Esophagus squamous epithelium (tissue), 5 donors: ENCODE data around the gene SYTL2. TPM values are rescaled to one million over a fixed set of nuclear protein-coding genes. Genes with fewer than 3 reads are reported as not detected.
"Not testable (repeated sequence)": the region's sequence is repeated elsewhere in the genome, so short reads cannot be mapped to it uniquely, and the experiment has no call there.

Source experiments
- DNase-seq: peaks from one replicate; lab custom pipeline; 2025; lab: John Stamatoyannopoulos, UW
- H3K27ac ChIP-seq, 4 donors: fragments of 200-600 bp; sonication (generic); one replicate each; pipeline ENCODE4 v1.5.1; 2016 to 2019; ENCODE audit warnings: mild to moderate bottlenecking in 1 of 4
- H3K27me3 ChIP-seq, 4 donors: fragments of 200-600 bp; sonication (generic); 1 replicate in 3 of 4; 2 replicates in 1 of 4; pipeline versions ENCODE4 v1.5.1 to v1.6.0; 2017 to 2021; ENCODE audit warnings: antibody characterized with exemption in 1 of 4
- H3K36me3 ChIP-seq, 3 donors: fragments of 200-600 bp; sonication (generic); one replicate each; pipeline ENCODE4 v1.5.1; 2016 to 2019
- H3K4me1 ChIP-seq, 3 donors: fragments of 200-600 bp; sonication (generic); one replicate each; pipeline ENCODE4 v1.5.1; 2017 to 2019
- H3K4me3 ChIP-seq, 4 donors: fragments of 200-600 bp; sonication (generic); 1 replicate in 3 of 4; 2 replicates in 1 of 4; pipeline ENCODE4 v1.5.1; 2016 to 2019; ENCODE audit warnings: mild to moderate bottlenecking in 2 of 4, moderate library complexity in 1 of 4
- H3K9me3 ChIP-seq, 3 donors: fragments of 200-600 bp; sonication (generic); one replicate each; pipeline ENCODE4 v1.5.1; 2016 to 2019
- CTCF ChIP-seq, 6 experiments: fragments of 450-650 bp in 4 of 6; fragments of 200-600 bp in 2 of 6; sonication (generic) in 2 of 6; IDR thresholded peaks; one replicate each; pipeline ENCODE4 v1.5.1; 2016 to 2019; ENCODE audit warnings: antibody characterized with exemption in 6 of 6, mild to moderate bottlenecking in 4 of 6, moderate library complexity in 4 of 6
- POLR2A ChIP-seq, 4 donors: fragments of 450-650 bp; IDR thresholded peaks; one replicate each; pipeline ENCODE4 v1.6.1; 2017; ENCODE audit warnings: antibody characterized with exemption in 4 of 4, mild to moderate bottlenecking in 4 of 4, moderate library complexity in 3 of 4
- WGBS, 2 donors: methylation state at CpG; one replicate each; pipeline ENCODE4 v1.1.5; 2018; 5-methylcytosine and 5-hydroxymethylcytosine counted together
- intact Hi-C: fragments of 100-400 bp; cut with DNase I; formaldehyde crosslinking; loops from one replicate; pipeline ENCODE4 v1.15.0; 2022
- total RNA-seq, 4 donors: library from RNA; depleted of rRNA; stranded (reverse); fragments of >200 nt; gene quantifications; one replicate each; pipeline ENCODE4 v1.1.0, GENCODE V29; 2016
- donor health status: DM: yes; HTN: yes; CAD: no.

SYTL2 gene
- total RNA-seq, 4 donors from 2014 or later = 8.8 to 16.0 (median 9.2) TPM

- Histone ChIP-seq H3K27me3 (no peaks in the 10 kb centered on the region), H3K9me3 (no peaks in the 10 kb centered on the region), H3K36me3 (peaks cover 0 to 42% (median 0%) of the 10 kb centered on the region in 3 donors), H3K4me3 (peak overlapping the region; percentile 7 to 92 (median 86)), H3K27ac (no peak overlapping the region), H3K4me1 (peaks cover 0 to 67% (median 39%) of the 10 kb centered on the region in 3 donors)
- intact Hi-C loops = no loop called here
- TF ChIP-seq POLR2A (IDR thresholded peaks at IDR 0.05) = no peak
- no peak for TF ChIP-seq CTCF (IDR thresholded peaks at IDR 0.05)
- DNase-seq = no peak
- 3 to 8% methylated on average over 4 of the region's 4 CpGs for WGBS, 2 donors
Measured at GRCh38 chr11:85661972-85662664, 148.8 kb downstream of the SYTL2 start.

- no peaks in the 10 kb centered on the region for H3K27me3 ChIP-seq
- intact Hi-C loops = no loop called here
- H3K27ac ChIP-seq = no peak overlapping the region
- peaks cover 0 to 59% (median 39%) of the 10 kb centered on the region in 3 donors for H3K4me1 ChIP-seq
- 18 to 46% methylated on average over 1 of the region's 1 CpG for WGBS, 2 donors
- DNase-seq = no peak
- H3K4me3 ChIP-seq = no peak overlapping the region
- TF ChIP-seq CTCF (IDR thresholded peaks at IDR 0.05) (no peak), POLR2A (IDR thresholded peaks at IDR 0.05) (no peak)
- no peaks in the 10 kb centered on the region for H3K9me3 ChIP-seq
- H3K36me3 ChIP-seq = peaks cover 0 to 73% (median 0%) of the 10 kb centered on the region in 3 donors
Measured at GRCh38 chr11:85658180-85658579, 152.8 kb downstream of the SYTL2 start.

GRCh38 chr11:85656777-85657176 is 154.2 kb downstream of the SYTL2 start:
- WGBS, 2 donors = 61 to 86% methylated on average over 1 of the region's 1 CpG
- intact Hi-C loops = no loop called here
- Histone ChIP-seq H3K4me1 (peaks cover 0 to 45% (median 33%) of the 10 kb centered on the region in 3 donors), H3K36me3 (peaks cover 0 to 78% (median 0%) of the 10 kb centered on the region in 3 donors), H3K4me3 (no peak overlapping the region), H3K27ac (no peak overlapping the region), H3K9me3 (no peaks in the 10 kb centered on the region), H3K27me3 (no peaks in the 10 kb centered on the region)
- no peak for TF ChIP-seq POLR2A (IDR thresholded peaks at IDR 0.05)
- TF ChIP-seq CTCF (IDR thresholded peaks at IDR 0.05) = no peak
- no peak for DNase-seq

- H3K9me3 ChIP-seq, H3K4me3 ChIP-seq, intact Hi-C loops, H3K27ac ChIP-seq, DNase-seq, H3K27me3 ChIP-seq: not testable (repeated sequence)
- H3K4me1 ChIP-seq = peaks cover 0 to 24% (median 15%) of the 10 kb centered on the region in 3 donors
- WGBS, 2 donors = 97 to 100% methylated on average over 4 of the region's 4 CpGs
- peaks cover 0 to 62% (median 0%) of the 10 kb centered on the region in 3 donors for H3K36me3 ChIP-seq
Measured at GRCh38 chr11:85654343-85654742, 156.6 kb downstream of the SYTL2 start.

GRCh38 chr11:85652786-85653447 is 158.0 kb downstream of the SYTL2 start:
- intact Hi-C loops = no loop called here
- peaks cover 0 to 52% (median 0%) of the 10 kb centered on the region in 3 donors for H3K36me3 ChIP-seq
- H3K27me3 ChIP-seq = no peaks in the 10 kb centered on the region
- H3K4me1 ChIP-seq = peaks cover 0 to 24% (median 13%) of the 10 kb centered on the region in 3 donors
- no peaks in the 10 kb centered on the region for H3K9me3 ChIP-seq
- no peak for DNase-seq
- H3K27ac ChIP-seq = no peak overlapping the region
- H3K4me3 ChIP-seq = no peak overlapping the region
- TF ChIP-seq POLR2A (IDR thresholded peaks at IDR 0.05) (no peak), CTCF (IDR thresholded peaks at IDR 0.05) (no peak)
- WGBS, 2 donors = 65 to 68% methylated on average over 3 of the region's 3 CpGs
